RWPE2 (cell line): ENCODE measurements around the gene SDC3.

Source experiments
- ATAC-seq: fragments of 200-7000 bp; cut with Tn5 transposase; 3 replicates; pipeline ENCODE4 v1.9.1; 2021; ENCODE audit warnings: low read depth
- DNase-seq: peaks from one replicate; pipeline ENCODE4 v3.0.0-alpha.2; 2020; ENCODE audit warnings: low spot score
- H3K27ac ChIP-seq: fragments of 450-650 bp; 2 replicates; pipeline ENCODE4 v1.5.1; 2017; ENCODE audit warnings: mild to moderate bottlenecking; ENCODE audit not compliant: poor library complexity, severe bottlenecking
- H3K27me3 ChIP-seq: fragments of 250-450 bp; sonication (Bioruptor Pico); 2 replicates; pipeline ENCODE4 v1.5.1; 2021; ENCODE audit warnings: mild to moderate bottlenecking, moderate library complexity; ENCODE audit not compliant: insufficient read depth, poor library complexity, severe bottlenecking
- H3K36me3 ChIP-seq: fragments of 250-450 bp; sonication (Bioruptor Pico); 2 replicates; pipeline ENCODE4 v1.5.1; 2020; ENCODE audit warnings: low read depth, mild to moderate bottlenecking, moderate library complexity
- H3K4me1 ChIP-seq: fragments of 250-450 bp; sonication (Bioruptor Pico); 2 replicates; pipeline ENCODE4 v1.5.1; 2021; ENCODE audit warnings: mild to moderate bottlenecking, moderate library complexity; ENCODE audit not compliant: insufficient read depth, poor library complexity, severe bottlenecking
- H3K4me3 ChIP-seq: fragments of 250-450 bp; sonication (Bioruptor Pico); 2 replicates; pipeline ENCODE4 v1.5.1; 2021; ENCODE audit warnings: mild to moderate bottlenecking, moderate library complexity; ENCODE audit not compliant: severe bottlenecking
- H3K9me3 ChIP-seq: fragments of 250-450 bp; sonication (Bioruptor Pico); 2 replicates; pipeline ENCODE4 v1.5.1; 2021; ENCODE audit warnings: mild to moderate bottlenecking, moderate library complexity; ENCODE audit not compliant: severe bottlenecking
- TF ChIP-seq, protein P1 (sequence below): fragments of 450-650 bp; IDR thresholded peaks from one replicate; pipeline ENCODE4 v1.5.1; 2017; ENCODE audit warnings: mild to moderate bottlenecking, moderate library complexity; ENCODE audit not compliant: poor library complexity, severe bottlenecking

Gene SDC3

DNA sequence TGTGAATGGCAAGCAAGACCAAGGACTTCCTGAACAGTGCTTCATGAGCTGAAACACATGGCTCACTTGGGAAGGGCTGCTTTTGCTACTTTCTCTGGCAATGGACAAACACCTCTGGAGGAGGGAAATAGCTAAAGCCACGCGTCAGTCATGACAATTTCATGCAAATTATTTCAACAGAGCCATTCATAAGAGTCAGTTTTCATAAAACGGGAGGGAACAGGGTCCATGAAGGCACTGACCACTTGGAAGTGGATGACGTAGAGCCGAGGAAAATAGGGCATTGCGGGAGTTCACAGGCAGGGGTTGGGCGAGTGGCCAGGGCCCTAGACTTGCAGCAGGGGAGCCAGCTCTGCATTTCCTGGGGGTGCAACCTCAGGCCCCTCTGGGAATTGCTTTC, 43.9 kb downstream of the SDC3 start:
- Histone ChIP-seq H3K4me1 (no peaks in the 10 kb centered on the region), H3K27ac (no peak overlapping the region), H3K9me3 (no peaks in the 10 kb centered on the region), H3K4me3 (no peak overlapping the region), H3K36me3 (no peaks in the 10 kb centered on the region), H3K27me3 (no peaks in the 10 kb centered on the region)
- ATAC-seq (0 out of 3 replicates have a peak, but pooled peaks have one; percentile 35), DNase-seq (no peak)
- TF ChIP-seq, protein P1, sequence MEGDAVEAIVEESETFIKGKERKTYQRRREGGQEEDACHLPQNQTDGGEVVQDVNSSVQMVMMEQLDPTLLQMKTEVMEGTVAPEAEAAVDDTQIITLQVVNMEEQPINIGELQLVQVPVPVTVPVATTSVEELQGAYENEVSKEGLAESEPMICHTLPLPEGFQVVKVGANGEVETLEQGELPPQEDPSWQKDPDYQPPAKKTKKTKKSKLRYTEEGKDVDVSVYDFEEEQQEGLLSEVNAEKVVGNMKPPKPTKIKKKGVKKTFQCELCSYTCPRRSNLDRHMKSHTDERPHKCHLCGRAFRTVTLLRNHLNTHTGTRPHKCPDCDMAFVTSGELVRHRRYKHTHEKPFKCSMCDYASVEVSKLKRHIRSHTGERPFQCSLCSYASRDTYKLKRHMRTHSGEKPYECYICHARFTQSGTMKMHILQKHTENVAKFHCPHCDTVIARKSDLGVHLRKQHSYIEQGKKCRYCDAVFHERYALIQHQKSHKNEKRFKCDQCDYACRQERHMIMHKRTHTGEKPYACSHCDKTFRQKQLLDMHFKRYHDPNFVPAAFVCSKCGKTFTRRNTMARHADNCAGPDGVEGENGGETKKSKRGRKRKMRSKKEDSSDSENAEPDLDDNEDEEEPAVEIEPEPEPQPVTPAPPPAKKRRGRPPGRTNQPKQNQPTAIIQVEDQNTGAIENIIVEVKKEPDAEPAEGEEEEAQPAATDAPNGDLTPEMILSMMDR, result no peak

GRCh38 chr1:30863858-30864604, 44.5 kb downstream of the SDC3 start:
- H3K4me3 ChIP-seq, result no peak overlapping the region
- H3K36me3 ChIP-seq, result no peaks in the 10 kb centered on the region
- no peak for DNase-seq
- H3K27me3 ChIP-seq, result no peaks in the 10 kb centered on the region
- H3K9me3 ChIP-seq, result no peaks in the 10 kb centered on the region
- no peak for ATAC-seq
- TF ChIP-seq, protein P1, result no peak
- no peaks in the 10 kb centered on the region for H3K4me1 ChIP-seq
- no peak overlapping the region for H3K27ac ChIP-seq

- TF ChIP-seq, protein P1, result no peak
- H3K4me1 ChIP-seq, result no peaks in the 10 kb centered on the region
- H3K36me3 ChIP-seq, result no peaks in the 10 kb centered on the region
- no peak overlapping the region for H3K27ac ChIP-seq
- no peaks in the 10 kb centered on the region for H3K27me3 ChIP-seq
- no peak overlapping the region for H3K4me3 ChIP-seq
- H3K9me3 ChIP-seq, result no peaks in the 10 kb centered on the region
- ATAC-seq (no peak), DNase-seq (no peak)
Observed at GRCh38 chr1:30860320-30860652, 48.3 kb downstream of the SDC3 start.

GRCh38 chr1:30857964-30858363, 50.6 kb downstream of the SDC3 start:
- TF ChIP-seq, protein P1, result no peak
- Histone ChIP-seq H3K4me1 (no peaks in the 10 kb centered on the region), H3K27me3 (no peaks in the 10 kb centered on the region), H3K4me3 (no peak overlapping the region), H3K9me3 (no peaks in the 10 kb centered on the region), H3K27ac (no peak overlapping the region), H3K36me3 (no peaks in the 10 kb centered on the region)
- ATAC-seq, result no peak
- DNase-seq, result no peak

- H3K27ac ChIP-seq, result no peak overlapping the region
- H3K36me3 ChIP-seq, result no peaks in the 10 kb centered on the region
- no peak overlapping the region for H3K4me3 ChIP-seq
- no peaks in the 10 kb centered on the region for H3K9me3 ChIP-seq
- H3K27me3 ChIP-seq, result no peaks in the 10 kb centered on the region
- TF ChIP-seq, protein P1, result no peak
- DNase-seq (no peak), ATAC-seq (no peak)
- H3K4me1 ChIP-seq, result no peaks in the 10 kb centered on the region
Observed at GRCh38 chr1:30857062-30857461, 51.5 kb downstream of the SDC3 start.
